Upper lobe of right lung (tissue), 1 donor: ENCODE results near the gene CASP3. TPM values are rescaled to one million over a fixed set of nuclear protein-coding genes. Genes with fewer than 3 reads are reported as not detected.
"Not testable (repeated sequence)": the region's sequence is repeated elsewhere in the genome, so short reads cannot be mapped to it uniquely, and the experiment has no call there.

ENCODE experiments used
- ATAC-seq: fragments of 200-7000 bp; cut with Tn5 transposase; one replicate; pipeline ENCODE4 v1.9.1; 2020; ENCODE audit warnings: mild to moderate bottlenecking, moderate library complexity
- DNase-seq: peaks from one replicate; pipeline ENCODE4 v3.0.0-alpha.2; 2020
- H3K27ac ChIP-seq: fragments of 200-600 bp; one replicate; pipeline ENCODE4 v1.8.0; 2022
- H3K27me3 ChIP-seq: fragments of 200-600 bp; one replicate; pipeline ENCODE4 v1.8.0; 2022; ENCODE audit warnings: mild to moderate bottlenecking
- H3K36me3 ChIP-seq: fragments of 200-600 bp; one replicate; pipeline ENCODE4 v1.8.0; 2022
- H3K4me1 ChIP-seq: fragments of 200-600 bp; one replicate; pipeline ENCODE4 v1.8.0; 2022
- H3K4me3 ChIP-seq: fragments of 200-600 bp; one replicate; pipeline ENCODE4 v1.8.0; 2022; ENCODE audit warnings: mild to moderate bottlenecking
- H3K9me3 ChIP-seq: fragments of 200-600 bp; one replicate; pipeline ENCODE4 v1.8.0; 2022
- intact Hi-C: fragments of 100-400 bp; cut with DNase I; formaldehyde crosslinking; loops from one replicate; pipeline ENCODE4 v1.11.0; 2022
- total RNA-seq: library from RNA; stranded (reverse); fragmentation: NEBNext Ultra II Directional; extraction: Animal tissue kit (Norgen Biotek cat#: 25700); gene quantifications from one replicate; pipeline ENCODE4 v1.2.1, GENCODE V29; 2021
- TF ChIP-seq, protein P1 (sequence below): fragments of 200-600 bp; IDR thresholded peaks from one replicate; pipeline ENCODE4 v1.8.0; 2022; ENCODE audit warnings: antibody characterized with exemption
- donor health status: DM: no; HTN: yes; CAD: no; lungs with severe emphysema.

The CASP3 gene
- total RNA-seq, 1 donor from 2014 or later = 17.5 TPM

DNA sequence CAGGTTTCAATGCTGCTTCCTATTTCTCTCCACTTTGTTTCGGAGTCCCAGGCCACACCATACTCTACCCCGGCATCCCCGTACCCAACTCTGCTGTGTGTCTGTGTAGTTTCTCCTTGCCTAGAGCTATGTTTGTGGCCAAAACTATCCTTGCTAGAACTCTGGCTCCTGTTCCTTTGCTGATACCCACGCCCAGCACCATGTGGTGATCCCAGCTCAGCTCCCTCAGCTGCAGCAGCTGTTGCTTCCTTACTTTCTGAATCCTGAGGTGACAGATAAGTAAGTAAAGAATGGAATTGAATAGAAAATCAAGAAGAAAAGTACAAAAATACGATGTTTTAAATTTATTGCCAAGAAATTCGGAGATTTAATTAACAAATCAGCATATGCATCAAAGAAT, 55.8 kb downstream of the CASP3 start:
- H3K9me3 ChIP-seq = no peaks in the 10 kb centered on the region
- intact Hi-C loops = no loop called here
- H3K27me3 ChIP-seq = no peaks in the 10 kb centered on the region
- TF ChIP-seq, protein P1, sequence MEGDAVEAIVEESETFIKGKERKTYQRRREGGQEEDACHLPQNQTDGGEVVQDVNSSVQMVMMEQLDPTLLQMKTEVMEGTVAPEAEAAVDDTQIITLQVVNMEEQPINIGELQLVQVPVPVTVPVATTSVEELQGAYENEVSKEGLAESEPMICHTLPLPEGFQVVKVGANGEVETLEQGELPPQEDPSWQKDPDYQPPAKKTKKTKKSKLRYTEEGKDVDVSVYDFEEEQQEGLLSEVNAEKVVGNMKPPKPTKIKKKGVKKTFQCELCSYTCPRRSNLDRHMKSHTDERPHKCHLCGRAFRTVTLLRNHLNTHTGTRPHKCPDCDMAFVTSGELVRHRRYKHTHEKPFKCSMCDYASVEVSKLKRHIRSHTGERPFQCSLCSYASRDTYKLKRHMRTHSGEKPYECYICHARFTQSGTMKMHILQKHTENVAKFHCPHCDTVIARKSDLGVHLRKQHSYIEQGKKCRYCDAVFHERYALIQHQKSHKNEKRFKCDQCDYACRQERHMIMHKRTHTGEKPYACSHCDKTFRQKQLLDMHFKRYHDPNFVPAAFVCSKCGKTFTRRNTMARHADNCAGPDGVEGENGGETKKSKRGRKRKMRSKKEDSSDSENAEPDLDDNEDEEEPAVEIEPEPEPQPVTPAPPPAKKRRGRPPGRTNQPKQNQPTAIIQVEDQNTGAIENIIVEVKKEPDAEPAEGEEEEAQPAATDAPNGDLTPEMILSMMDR = no peak
- no peak for DNase-seq
- H3K36me3 ChIP-seq = no peaks in the 10 kb centered on the region
- no peak overlapping the region for H3K27ac ChIP-seq
- no peaks in the 10 kb centered on the region for H3K4me1 ChIP-seq
- no peak overlapping the region for H3K4me3 ChIP-seq
- ATAC-seq = no peak

GRCh38 chr4:184591747-184592270, 57.4 kb downstream of the CASP3 start:
- H3K4me1 ChIP-seq, H3K27ac ChIP-seq, H3K27me3 ChIP-seq, intact Hi-C loops, H3K9me3 ChIP-seq, H3K36me3 ChIP-seq, ATAC-seq, H3K4me3 ChIP-seq, DNase-seq: not testable (repeated sequence)

- H3K36me3 ChIP-seq = no peaks in the 10 kb centered on the region
- no peak for DNase-seq
- no peaks in the 10 kb centered on the region for H3K4me1 ChIP-seq
- TF ChIP-seq, protein P1 = no peak
- no peak overlapping the region for H3K4me3 ChIP-seq
- H3K27ac ChIP-seq = no peak overlapping the region
- H3K27me3 ChIP-seq = no peaks in the 10 kb centered on the region
- intact Hi-C loops = no loop called here
- ATAC-seq = no peak
- H3K9me3 ChIP-seq = no peaks in the 10 kb centered on the region
Measured at GRCh38 chr4:184591070-184591677, 58.1 kb downstream of the CASP3 start.

- H3K4me3 ChIP-seq = no peak overlapping the region
- ATAC-seq = no peak
- intact Hi-C loops = no loop called here
- TF ChIP-seq, protein P1 = no peak
- no peaks in the 10 kb centered on the region for H3K9me3 ChIP-seq
- H3K36me3 ChIP-seq = no peaks in the 10 kb centered on the region
- H3K27ac ChIP-seq = no peak overlapping the region
- no peaks in the 10 kb centered on the region for H3K27me3 ChIP-seq
- no peak for DNase-seq
- no peaks in the 10 kb centered on the region for H3K4me1 ChIP-seq
Measured at GRCh38 chr4:184590196-184590595, 59.1 kb downstream of the CASP3 start.

GRCh38 chr4:184588893-184589292, 60.4 kb downstream of the CASP3 start:
- TF ChIP-seq, protein P1 = no peak
- no peak for DNase-seq
- intact Hi-C loops = no loop called here
- H3K9me3 ChIP-seq = no peaks in the 10 kb centered on the region
- H3K36me3 ChIP-seq = no peaks in the 10 kb centered on the region
- H3K4me3 ChIP-seq = no peak overlapping the region
- no peak for ATAC-seq
- H3K27ac ChIP-seq = no peak overlapping the region
- H3K4me1 ChIP-seq = no peaks in the 10 kb centered on the region
- H3K27me3 ChIP-seq = no peaks in the 10 kb centered on the region

DNA sequence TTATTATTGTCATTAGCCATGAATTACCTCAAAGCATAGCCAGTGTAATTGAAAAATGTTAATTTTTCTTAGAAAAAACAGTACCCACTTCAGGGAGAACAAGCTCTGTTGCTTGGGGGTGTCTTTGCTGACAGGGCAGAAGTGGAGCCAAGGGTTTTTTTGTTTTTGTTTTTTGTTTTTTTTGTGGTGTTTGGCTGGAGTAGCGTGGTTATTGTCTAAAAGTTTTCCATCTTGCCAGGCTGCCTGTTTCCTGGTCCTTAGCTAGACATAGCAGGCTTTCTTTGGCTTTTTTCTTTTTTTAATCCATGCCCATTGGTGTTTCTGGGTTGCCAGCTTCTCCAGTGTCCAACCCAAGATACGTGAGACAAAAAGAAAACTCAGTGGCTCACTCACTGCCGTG, 61.5 kb downstream of the CASP3 start:
- no peaks in the 10 kb centered on the region for H3K9me3 ChIP-seq
- no peaks in the 10 kb centered on the region for H3K27me3 ChIP-seq
- TF ChIP-seq, protein P1 = no peak
- no peaks in the 10 kb centered on the region for H3K4me1 ChIP-seq
- H3K36me3 ChIP-seq = no peaks in the 10 kb centered on the region
- no peak overlapping the region for H3K4me3 ChIP-seq
- DNase-seq = no peak
- no peak overlapping the region for H3K27ac ChIP-seq
- intact Hi-C loops = no loop called here
- ATAC-seq = no peak
